ENCODE measurements around the gene IL17RD.

GRCh38 chr3:57069503-57069902 is 95.7 kb downstream of the IL17RD start:
- no peak for TF ChIP-seq SPI1 (IDR thresholded peaks at IDR 0.05; ENCODE audit: borderline replicate concordance, low read depth, low read length)
- TF ChIP-seq E2F1 (CRISPR knock-in tag; IDR thresholded peaks at IDR 0.05) = no peak
- TF ChIP-seq MYNN (IDR thresholded peaks at IDR 0.05) = no peak
- no peak for TF ChIP-seq MYNN (CRISPR knock-in tag; IDR thresholded peaks at IDR 0.05)
- TF ChIP-seq CTCF (IDR thresholded peaks at IDR 0.05 in 2 of 3, conservative IDR thresholded peaks at IDR 0.05 in 1 of 3; ENCODE audit: insufficient read depth in 2 of 3, low read depth in 1 of 3, low read length in 3 of 3) = no peak
- TF ChIP-seq TRIM28 (IDR thresholded peaks at IDR 0.05) = no peak
- TF ChIP-seq YBX1 (IDR thresholded peaks at IDR 0.05) = no peak
- no peak for TF ChIP-seq MAX (CRISPR knock-in tag; IDR thresholded peaks at IDR 0.05)
- TF ChIP-seq BRCA1 (IDR thresholded peaks at IDR 0.05) = no peak
- no peak for TF ChIP-seq BRCA1 (CRISPR knock-in tag; IDR thresholded peaks at IDR 0.05)
- TF ChIP-seq ZBTB33 (CRISPR knock-in tag; IDR thresholded peaks at IDR 0.05) = no peak
- TF ChIP-seq ESRRA (IDR thresholded peaks at IDR 0.05; ENCODE audit: borderline replicate concordance, low read depth) = no peak
- no peak for TF ChIP-seq ZBTB43 (CRISPR knock-in tag; IDR thresholded peaks at IDR 0.05)

Data from K562 (cell line).